ENCODE data around the gene TNFSF8.

The TNFSF8 gene

DNA sequence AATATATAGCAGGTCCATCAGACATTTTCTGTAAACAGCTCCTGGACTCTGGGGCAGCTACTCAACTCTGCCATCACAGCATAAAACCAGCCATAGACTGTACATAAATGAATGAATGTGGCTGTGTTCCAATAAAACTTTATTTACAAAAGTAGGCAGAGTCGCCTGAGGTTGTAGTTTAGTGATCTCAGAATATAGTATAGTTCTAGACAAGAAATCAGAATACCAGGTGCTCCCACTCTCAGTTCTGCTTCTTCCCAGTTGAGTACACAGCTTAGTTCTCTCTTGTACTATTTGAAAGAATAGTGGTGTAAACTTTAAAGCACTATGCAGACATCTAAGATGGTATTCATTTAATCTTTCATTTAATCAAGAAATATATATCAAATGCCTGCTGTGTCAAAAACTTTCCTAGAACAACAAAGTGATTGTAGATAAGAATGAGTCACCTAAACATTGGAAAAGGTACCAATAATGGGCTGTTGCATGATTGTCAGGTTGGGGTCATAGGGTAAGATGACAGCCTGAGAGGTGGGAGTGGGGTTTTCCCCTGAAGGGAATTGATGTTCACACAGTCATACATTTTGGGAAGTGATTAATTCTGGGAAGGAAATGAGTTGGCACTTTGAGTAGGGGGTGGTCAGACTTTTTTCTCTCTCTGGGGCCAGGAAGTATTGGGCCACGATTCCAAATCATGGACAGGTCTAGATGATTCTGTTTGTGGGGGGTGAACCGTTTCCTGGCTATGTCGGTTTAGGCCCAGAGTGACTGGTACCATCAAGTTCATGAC, 37.0 kb downstream of the TNFSF8 start:
- no peak overlapping the region for H3K4me3 Mint-ChIP-seq
- DNase-seq, result no peak
- H3K4me1 Mint-ChIP-seq, result peaks cover 31% of the 10 kb centered on the region
- peaks cover 5% of the 10 kb centered on the region for H3K27me3 Mint-ChIP-seq (ENCODE audit: low read depth, poor library complexity)
- H3K9me3 Mint-ChIP-seq, result no peaks in the 10 kb centered on the region
- no peak overlapping the region for H3K27ac Mint-ChIP-seq
- TF ChIP-seq, protein P1, sequence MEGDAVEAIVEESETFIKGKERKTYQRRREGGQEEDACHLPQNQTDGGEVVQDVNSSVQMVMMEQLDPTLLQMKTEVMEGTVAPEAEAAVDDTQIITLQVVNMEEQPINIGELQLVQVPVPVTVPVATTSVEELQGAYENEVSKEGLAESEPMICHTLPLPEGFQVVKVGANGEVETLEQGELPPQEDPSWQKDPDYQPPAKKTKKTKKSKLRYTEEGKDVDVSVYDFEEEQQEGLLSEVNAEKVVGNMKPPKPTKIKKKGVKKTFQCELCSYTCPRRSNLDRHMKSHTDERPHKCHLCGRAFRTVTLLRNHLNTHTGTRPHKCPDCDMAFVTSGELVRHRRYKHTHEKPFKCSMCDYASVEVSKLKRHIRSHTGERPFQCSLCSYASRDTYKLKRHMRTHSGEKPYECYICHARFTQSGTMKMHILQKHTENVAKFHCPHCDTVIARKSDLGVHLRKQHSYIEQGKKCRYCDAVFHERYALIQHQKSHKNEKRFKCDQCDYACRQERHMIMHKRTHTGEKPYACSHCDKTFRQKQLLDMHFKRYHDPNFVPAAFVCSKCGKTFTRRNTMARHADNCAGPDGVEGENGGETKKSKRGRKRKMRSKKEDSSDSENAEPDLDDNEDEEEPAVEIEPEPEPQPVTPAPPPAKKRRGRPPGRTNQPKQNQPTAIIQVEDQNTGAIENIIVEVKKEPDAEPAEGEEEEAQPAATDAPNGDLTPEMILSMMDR (IDR thresholded peaks at IDR 0.05), result no peak
- H3K36me3 Mint-ChIP-seq (ENCODE audit: low read depth), result no peaks in the 10 kb centered on the region

DNA sequence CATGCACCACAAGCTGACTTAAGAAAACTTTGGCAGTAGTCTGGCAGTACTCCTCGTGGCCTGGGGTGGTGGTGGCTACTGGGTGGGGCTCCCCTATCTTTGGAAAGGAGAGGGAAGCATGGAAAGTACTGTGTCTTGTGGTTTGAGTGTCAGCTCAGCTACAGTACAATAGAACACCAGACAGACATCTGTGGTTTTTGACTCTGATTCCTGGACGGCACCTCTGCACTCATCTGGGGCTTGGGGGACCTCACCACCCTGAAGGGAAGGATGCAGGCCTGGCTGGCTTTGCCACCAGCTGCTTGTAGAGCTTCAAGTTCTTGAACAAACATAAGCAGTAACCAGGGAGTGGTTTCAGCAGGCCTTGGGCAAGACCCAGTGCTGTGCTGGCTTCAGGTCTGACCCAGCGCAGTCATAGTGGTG, 40.6 kb downstream of the TNFSF8 start:
- H3K4me3 Mint-ChIP-seq, result no peak overlapping the region
- peaks cover 27% of the 10 kb centered on the region for H3K4me1 Mint-ChIP-seq
- peaks cover 5% of the 10 kb centered on the region for H3K27me3 Mint-ChIP-seq (ENCODE audit: low read depth, poor library complexity)
- peaks cover 21% of the 10 kb centered on the region for H3K9me3 Mint-ChIP-seq
- TF ChIP-seq, protein P1 (IDR thresholded peaks at IDR 0.05), result no peak
- no peak for DNase-seq
- no peak overlapping the region for H3K27ac Mint-ChIP-seq
- peaks cover under 1% of the 10 kb centered on the region for H3K36me3 Mint-ChIP-seq (ENCODE audit: low read depth)

DNA sequence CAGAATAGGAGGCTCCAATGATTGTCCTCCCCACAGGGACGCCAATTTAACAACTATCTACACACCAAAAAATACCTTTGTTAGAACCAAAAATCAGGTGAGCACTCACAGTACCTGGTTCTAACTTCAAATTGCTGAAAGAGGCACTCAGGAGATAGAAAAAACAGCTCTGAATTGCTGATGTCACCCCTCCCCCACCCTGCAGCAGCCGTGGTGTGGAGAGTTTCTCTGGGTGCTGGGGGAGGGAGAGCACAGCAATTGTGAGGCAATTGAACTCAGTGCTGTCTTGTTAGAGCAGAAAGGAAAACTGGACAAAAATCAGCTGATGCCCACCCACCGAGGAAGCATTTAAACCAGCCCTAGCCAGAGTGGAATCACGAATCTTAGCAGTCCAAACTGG, 41.8 kb downstream of the TNFSF8 start:
- TF ChIP-seq, protein P1 (IDR thresholded peaks at IDR 0.05), result no peak
- peak; percentile 11 for DNase-seq
- Mint-ChIP-seq H3K27me3 (ENCODE audit: low read depth, poor library complexity) (no peaks in the 10 kb centered on the region), H3K4me1 (peaks cover 15% of the 10 kb centered on the region), H3K27ac (no peak overlapping the region), H3K36me3 (ENCODE audit: low read depth) (peaks cover 5% of the 10 kb centered on the region), H3K4me3 (no peak overlapping the region), H3K9me3 (peaks cover 29% of the 10 kb centered on the region)

DNA sequence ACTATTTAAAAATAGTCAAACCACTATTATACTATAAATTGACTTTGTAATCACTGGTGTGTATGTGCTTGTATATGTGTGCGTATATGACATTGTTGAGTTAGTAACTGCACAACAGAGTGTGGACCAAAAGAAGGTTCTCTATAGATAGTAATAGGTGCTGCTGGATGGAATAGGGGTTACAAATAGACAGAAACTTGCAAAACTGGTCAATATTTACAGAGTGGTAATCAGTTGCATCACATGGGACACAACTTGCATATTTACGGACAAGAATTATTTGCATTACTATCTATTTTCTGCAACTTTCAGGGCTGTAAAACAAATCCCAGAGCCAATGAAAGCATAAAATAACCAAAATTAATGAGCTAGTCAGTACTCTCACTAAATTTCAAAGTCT, 42.4 kb downstream of the TNFSF8 start:
- TF ChIP-seq, protein P1 (IDR thresholded peaks at IDR 0.05), result no peak
- H3K36me3 Mint-ChIP-seq (ENCODE audit: low read depth), result peaks cover 5% of the 10 kb centered on the region
- no peak overlapping the region for H3K27ac Mint-ChIP-seq
- H3K4me3 Mint-ChIP-seq, result no peak overlapping the region
- peaks cover 13% of the 10 kb centered on the region for H3K4me1 Mint-ChIP-seq
- no peaks in the 10 kb centered on the region for H3K27me3 Mint-ChIP-seq (ENCODE audit: low read depth, poor library complexity)
- DNase-seq, result no peak
- peaks cover 29% of the 10 kb centered on the region for H3K9me3 Mint-ChIP-seq

DNA sequence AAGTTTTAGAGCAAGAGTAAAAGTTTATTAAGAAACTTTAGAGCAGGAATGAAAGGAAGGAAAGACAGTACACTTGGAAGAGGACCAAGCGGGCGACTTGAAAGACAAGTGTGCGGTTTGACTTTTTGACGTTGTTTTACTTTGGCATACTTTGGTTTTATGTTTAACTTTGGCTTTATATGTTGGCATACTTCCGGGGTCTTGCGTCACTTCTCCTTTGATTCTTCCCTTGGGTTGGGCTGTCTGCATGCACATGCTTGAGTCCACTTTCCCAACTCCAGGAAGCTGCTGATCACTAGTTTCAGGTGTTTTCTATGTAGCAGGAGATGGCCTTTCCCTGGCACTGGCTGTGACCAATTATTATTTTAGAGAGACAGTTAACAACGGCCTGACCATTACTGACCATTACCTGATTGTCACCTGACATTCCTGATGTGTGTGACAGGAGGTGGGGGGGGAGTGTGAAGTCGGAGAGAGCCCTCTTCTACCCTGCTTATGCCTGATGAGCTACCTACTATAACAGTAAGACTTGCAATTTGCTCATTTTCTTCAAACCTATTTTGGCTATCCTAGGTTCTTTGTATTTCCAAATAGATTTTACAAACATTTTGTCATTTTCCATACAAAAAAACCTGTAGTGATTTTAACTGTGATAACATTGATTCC, 45.5 kb downstream of the TNFSF8 start:
- Mint-ChIP-seq H3K4me3 (no peak overlapping the region), H3K36me3 (ENCODE audit: low read depth) (peaks cover 5% of the 10 kb centered on the region)
- DNase-seq, result no peak

More for the DNA sequence above, 45.5 kb downstream of the TNFSF8 start:
- Mint-ChIP-seq H3K4me1 (peaks cover 13% of the 10 kb centered on the region), H3K27me3 (ENCODE audit: low read depth, poor library complexity) (no peaks in the 10 kb centered on the region), H3K9me3 (peaks cover 29% of the 10 kb centered on the region), H3K27ac (no peak overlapping the region)
- TF ChIP-seq, protein P1 (IDR thresholded peaks at IDR 0.05), result no peak

Data from nephron progenitor cell (in vitro differentiated cells).